HG03196 (cell line): ENCODE data around the gene ZDHHC9.
A peak's percentile ranks its signal among the peaks of the same experiment; 100 is the strongest.
"Not testable (repeated sequence)": the region's sequence is repeated elsewhere in the genome, so short reads cannot be mapped to it uniquely, and the experiment has no call there.

Source experiments
- ATAC-seq: cut with Tn5 transposase; IDR thresholded peaks from one replicate; pipeline ENCODE4 v1.9.1; 2021; ENCODE audit not compliant: unreplicated experiment

ZDHHC9 gene

DNA sequence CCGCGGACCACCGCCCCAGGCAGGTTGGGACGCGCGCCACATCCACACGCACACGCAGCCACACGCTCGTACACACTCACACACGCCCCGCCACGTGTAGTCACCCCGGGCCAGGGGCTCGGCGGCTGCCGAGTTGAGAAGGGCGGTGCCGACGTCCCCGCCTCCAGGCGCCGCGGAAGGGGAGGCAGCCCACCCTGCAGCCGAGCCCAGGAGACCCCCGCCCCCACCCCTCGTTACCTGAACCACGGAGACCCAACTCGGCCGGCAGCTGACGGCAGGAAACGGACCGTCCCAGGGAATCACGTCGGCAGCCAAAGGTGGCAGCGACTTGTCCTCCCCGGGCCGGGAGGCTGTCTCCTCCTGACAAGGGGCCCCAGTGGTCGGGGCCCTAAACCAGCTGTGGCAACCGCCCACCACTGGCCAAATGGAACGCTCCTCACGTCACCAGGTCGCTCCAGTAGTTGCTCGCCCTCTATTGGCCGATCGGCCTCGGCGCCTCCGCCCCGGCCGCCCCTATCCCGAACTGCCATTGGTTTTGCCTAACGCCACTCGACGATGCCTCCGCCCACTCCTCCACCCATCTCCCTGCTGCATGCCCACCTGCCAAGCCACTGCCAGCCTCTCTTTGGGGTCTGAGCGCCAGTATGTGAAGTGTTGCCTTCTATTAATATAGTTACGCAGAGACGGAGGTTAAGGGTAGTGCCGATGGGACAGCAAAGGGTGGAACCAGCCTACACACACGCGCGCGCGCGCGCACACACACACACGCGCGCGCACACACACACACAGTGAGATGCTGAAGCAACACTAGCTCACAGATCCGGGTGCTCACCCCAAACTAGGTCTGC, at the start of gene ZDHHC9:
Gene ZDHHC9, minus strand, starts transcription at position 428 of the 848 bp plus-strand sequence. CDS start 1,941 bp downstream, outside the sequence.
- peak; percentile 98 for ATAC-seq

DNA sequence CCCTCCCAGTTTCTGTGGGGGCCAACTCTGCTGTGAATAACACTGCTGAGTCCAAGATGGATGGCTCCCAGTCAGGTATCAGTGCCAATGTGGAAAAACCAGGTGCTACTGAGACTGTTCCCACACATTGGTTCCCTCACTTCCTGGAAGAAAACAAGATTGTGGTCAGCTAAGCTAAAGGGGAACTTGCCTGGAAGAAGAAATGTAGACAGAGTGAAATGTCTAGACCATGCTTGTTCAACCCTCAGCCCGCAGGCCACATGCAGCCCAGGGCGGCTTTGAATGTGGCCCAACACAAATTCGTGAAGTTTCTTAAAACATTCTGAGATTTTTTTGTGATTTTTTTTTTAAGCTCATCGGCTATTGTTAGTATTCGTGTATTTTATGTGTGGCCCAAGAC, 33.7 kb upstream of the ZDHHC9 start:
- ATAC-seq, result no peak

DNA sequence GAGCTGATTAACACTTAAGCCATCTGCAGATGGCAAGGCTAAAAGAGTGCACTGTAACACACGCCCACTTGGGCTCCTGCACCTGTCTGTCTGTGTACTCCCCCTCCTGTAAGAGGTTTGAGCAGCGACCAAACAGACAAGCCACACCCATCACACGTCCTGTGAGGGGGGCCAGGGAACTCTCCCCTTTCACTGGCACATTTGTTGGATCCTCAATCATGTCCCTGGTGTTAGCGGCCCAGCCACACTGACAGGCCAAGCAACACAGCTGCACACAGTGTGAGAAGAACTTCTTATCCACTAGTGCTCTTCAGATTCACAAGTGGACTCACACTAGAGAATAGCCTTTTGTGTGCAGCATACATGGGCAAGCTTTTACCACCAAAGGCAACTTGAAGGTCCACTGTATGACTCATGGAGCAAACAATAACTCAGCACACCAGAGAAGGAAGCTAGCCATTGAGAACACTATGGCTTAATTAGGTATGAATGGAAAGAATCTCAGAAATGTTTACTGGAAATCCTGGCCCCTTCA, 33.2 kb upstream of the ZDHHC9 start:
- no peak for ATAC-seq

DNA sequence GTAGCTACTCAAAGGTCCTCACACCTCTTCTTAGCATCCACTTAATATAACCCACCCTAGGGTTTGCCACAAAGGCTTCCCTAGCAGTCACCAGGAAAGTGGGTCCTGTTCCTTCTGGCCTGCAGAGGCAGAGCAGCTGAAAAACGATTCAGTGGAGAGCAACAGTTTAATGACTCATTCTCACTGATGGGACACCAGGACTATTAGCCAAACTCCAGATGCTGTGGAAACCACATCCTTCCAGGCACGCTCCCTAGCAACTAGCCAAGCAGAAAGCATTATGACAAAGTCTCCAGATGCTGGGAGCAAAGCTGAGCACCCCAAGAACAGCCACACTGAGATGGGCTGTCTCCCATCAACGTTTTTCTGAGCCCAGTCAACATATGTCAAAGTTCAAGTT, 32.0 kb upstream of the ZDHHC9 start:
- no peak for ATAC-seq

DNA sequence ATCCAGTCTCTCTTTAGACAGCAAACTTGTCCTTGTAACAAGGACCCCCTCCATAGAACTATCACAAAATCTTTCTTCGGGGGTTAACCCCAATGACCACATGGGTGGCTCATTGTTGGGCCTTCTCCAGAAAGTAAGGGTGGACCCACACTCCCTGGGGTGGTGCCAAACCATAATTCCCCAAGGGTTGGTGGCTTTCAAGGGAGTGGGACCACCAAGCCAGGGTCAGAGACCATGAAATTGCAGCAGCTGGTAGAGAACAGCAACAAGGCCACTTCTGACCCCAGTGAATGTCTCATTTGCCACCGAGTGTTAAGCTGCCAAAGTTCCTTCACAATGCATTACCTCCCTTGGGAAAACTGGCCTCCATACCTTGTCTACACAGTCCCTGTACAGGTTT, 28.8 kb upstream of the ZDHHC9 start:
- no peak for ATAC-seq

DNA sequence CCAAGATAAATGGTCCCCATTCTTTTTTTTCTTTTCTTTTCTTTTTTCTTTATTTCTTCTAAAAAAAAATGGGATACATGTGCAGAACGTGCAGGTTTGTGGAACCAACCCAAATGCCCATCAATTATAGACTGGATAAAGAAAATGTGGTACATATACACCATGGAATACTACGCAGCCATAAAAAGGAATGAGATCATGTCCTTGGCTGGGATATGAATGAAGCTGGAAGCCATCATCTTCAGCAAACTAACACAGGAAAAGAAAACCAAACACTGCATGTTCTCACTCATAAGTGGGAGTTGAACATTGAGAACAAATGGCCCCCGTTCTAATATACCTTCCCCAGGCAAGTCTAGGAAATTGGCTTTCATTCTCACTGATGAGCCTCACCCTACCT, 22.6 kb upstream of the ZDHHC9 start:
- not testable (repeated sequence) for ATAC-seq

DNA sequence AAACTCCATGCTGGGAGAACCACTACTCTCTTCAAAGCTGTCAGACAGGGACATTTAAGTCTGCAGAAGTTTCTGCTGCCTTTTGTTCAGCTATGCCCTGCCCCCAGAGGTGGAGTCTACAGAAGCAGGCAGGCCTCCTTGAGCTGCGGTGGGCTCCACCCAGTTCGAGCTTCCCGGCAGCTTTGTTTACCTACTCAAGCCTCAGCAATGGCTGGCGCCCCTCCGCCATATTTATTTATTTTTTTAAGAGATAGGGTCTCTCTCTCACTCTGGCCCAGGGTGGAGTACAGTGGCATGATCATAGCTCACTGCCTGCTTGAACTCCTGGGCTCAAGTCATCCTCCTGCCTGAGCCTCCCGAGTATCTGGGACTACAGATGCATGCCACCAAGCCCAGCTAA, 15.4 kb upstream of the ZDHHC9 start:
- not testable (repeated sequence) for ATAC-seq

DNA sequence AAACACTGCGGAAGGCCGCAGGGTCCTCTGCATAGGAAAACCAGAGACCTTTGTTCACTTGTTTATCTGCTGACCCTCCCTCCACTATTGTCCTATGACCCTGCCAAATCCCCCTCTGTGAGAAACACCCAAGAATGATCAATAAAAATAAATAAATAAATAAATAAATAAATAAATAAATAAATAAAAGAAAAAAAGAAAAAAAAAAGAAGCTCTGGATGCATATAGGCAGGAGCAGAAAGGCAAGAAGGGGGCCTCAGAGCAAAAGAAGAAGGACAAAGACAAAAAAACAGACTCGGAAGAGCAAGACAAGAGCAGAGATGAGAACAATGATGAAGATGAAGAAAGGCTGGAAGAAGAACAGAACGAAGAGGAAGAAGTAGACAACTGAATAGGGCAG, 8.1 kb upstream of the ZDHHC9 start:
- not testable (repeated sequence) for ATAC-seq

DNA sequence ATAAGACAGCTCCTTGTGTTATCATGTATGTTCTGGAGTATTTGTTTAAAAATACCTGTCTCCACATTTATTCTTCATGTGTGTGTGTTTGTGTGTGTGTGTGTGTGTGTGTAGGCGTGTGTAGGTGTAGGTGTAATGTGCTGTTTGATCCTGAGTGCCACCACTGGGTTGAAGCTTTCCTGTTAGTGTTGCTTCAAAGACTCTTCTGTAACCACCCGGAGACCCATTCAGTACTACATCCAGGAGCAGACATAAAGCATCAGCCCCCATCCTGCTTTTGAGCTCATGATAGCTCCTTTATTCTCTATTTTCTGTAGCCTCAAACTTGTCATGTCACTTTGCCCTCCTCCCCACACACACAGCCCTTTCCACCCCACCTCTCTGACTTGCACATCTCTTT, 3.0 kb upstream of the ZDHHC9 start:
- no peak for ATAC-seq

DNA sequence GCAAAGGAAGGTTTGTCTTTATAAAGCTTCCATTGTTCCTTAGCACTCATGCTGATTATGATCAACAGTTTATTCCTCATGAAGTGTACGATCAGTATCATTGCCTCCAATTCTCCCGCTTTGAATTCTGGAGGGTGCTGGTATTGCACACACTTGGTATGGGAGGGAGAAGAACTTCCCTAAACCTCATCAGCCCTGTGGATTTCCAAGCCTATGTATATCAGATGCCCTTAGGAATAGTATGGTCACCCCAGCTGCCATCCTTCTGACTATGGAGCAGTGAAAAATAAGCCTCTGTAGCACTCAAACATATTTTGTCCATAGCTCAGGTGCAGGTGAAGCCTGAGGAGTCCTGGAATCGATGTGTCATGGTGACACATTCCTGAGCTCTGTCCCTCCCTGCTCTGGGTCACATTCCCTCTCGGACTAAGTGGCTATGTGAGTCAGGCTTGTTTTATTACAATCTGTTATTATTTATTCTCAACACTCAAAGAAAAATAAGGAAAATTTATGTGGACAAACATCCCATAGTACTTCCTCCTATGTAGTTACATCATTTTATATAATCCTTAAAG, 2.0 kb upstream of the ZDHHC9 start:
- ATAC-seq, result no peak

DNA sequence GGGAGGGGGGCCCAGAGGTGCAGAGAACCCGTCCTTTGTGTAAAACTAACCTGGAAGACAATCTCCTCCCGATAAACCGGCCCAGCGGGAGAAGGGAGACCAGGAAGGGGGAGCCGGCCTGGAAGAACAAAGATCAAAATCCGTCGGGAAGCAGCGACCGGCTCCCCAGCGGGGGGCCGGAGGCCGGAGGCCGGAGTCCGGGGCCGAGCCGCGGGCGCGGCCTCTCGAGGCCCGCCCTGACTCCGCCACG, 552 bp downstream of the ZDHHC9 start:
- no peak for ATAC-seq

DNA sequence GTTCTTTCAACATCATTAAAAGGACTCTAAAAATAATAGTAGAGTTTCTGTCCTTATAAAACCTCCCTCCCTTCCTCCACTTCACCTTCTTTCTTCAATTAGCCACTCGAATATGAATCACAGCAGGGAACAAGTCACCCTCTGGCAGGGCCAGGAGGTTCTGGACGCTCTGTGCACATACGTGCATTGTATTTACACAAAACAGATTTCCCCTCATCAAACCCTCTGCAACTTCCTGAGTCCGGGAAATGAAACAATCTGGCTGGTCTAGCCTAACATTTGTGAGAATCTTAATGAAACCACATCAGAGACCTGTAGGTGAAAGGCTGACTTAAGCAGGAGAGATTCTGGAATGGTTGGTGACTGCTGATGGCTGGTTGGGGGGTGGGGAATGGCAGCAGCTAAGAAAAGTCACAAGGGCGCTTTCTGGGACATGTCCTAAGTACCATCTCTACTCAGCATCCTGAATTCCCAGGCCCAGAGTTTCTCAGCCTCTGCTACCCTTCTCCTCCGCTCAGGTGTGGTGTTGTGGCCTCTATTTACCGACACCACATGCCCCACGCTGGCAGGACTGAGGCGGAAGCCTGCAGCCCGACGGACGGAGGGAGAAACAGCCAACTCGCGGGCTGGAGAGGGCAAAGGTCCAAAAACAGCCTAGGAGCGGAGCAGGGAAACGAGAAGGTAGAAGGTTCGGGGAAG, 1.0 kb downstream of the ZDHHC9 start:
- ATAC-seq, result no peak

DNA sequence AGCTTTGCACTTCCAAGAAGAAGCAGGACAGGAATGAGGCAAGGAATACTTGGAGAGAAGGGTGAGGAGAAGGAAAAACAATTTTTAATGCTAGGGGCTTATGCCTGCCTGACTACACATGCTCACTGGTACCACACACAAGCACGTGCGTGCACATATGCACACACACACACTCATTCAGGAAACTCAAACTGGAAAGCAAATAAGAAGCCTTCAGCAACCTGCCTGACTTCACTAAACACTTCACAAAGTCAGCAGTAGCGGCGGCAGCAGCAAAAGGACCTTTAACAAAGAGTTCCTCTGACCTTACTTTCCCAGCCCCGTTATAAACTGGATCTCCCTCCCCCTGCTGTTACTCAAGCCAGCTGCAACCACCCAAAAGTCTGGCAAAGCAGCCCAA, 3.3 kb downstream of the ZDHHC9 start:
- ATAC-seq, result no peak

DNA sequence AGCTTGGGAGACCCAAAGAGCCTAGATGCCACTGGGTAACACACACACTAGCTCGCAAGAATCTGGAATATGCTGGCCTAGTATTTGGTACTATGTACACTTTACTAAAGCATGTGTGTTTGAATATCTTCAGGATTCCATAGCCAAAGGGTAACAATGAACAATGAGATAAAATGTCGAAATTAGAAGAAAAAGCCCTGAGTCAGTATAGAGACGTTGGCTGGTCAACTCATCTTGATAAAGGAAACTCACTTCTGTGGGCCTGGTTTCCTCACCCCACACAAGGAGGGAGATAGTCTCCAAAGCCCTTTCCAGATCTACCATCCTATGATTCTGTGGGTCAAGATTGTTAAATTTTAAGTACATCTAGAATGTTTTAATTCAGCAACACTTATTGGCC, 6.9 kb downstream of the ZDHHC9 start:
- ATAC-seq, result no peak

DNA sequence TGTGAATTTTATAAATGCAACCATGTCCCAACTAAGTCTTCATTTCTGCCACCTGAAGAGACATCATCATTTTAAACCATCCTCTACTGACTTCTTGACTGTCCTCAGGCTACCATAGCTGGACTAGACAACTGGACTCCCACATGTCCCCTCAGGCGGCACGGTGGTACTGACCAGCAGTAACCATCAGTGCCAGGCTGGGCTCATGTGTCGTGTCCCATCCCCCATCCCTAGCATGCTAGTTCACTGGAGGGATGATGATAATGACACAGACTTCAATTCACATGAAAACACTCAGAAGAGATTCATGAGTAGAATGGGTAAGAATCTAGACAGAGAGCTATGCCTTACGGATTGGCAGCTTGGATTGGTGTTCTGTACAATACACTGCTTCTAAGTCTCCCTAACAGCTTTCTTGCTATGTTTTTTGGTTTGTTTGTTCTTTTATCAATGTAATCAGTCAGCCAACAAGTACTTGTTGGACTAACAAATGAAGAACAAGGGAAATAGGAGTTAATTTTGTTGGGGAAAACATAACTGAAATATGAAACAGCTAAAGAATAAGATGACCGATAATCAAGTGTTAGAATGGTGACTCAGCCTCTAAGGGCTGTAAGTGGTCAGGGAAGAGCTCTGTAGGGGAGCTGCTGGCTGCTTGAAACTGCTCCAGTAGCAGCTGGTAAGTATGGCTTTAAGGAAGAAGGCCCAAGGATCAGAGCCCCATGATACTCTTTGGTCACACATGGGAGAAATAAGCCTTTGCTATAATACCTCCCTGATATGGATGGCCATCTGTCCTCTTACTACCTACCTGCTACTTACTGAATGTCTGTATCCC, 10.3 kb downstream of the ZDHHC9 start:
- ATAC-seq, result no peak

DNA sequence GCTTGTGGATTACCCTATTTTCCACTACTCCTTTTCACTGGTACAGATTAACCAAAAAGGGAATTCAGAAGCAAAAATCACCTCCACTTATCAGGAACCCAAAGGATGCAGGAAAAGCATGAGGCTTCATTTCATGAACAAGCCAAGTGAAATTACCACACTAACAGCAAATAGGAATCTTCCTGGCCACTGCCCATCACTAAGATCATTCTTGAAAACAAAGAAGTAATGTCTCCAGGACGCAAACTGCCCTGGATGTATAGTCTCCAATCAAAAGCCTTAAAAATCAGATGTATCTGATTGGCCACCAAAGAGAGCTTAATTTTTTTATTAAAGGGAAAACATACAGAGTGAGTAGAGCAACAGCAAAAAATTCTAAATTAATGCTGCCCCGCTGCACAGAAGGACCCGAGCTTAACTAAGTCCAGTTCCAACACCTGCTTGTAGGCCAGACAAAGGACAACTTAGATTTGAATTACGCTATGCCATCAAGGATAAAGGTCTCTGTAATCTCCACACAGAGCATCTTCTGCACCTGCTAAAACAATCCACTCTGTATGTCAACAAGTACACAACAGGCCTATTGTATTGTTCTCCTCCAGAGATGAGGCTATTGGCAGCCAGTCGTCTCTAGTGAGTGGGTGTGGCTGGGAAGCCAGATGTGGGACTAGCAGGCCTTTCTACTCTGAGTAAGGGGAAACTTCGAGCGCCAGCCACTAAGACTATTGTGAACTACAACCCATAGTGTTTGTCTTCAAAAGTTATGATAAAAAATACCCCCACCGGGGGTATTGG, 12.4 kb downstream of the ZDHHC9 start:
- ATAC-seq, result no peak

DNA sequence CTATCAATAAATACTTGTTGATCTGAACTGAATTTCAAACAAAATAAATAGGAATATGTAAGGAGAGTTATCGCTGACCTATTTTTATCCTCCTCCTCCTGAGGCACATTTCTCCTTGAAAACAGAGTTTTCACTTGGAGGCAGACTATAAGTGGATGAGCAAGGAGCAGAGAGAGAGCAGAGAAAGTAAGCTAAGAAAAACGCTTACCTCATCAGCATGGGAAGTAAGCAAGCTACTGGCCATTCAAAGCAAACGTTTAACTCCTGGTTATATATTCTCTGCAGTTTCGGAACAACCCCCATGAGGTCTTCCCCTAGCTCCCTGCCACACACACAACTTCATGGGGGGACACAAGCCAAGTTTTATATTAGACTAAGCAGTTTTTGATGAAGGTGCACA, 13.2 kb downstream of the ZDHHC9 start:
- no peak for ATAC-seq

DNA sequence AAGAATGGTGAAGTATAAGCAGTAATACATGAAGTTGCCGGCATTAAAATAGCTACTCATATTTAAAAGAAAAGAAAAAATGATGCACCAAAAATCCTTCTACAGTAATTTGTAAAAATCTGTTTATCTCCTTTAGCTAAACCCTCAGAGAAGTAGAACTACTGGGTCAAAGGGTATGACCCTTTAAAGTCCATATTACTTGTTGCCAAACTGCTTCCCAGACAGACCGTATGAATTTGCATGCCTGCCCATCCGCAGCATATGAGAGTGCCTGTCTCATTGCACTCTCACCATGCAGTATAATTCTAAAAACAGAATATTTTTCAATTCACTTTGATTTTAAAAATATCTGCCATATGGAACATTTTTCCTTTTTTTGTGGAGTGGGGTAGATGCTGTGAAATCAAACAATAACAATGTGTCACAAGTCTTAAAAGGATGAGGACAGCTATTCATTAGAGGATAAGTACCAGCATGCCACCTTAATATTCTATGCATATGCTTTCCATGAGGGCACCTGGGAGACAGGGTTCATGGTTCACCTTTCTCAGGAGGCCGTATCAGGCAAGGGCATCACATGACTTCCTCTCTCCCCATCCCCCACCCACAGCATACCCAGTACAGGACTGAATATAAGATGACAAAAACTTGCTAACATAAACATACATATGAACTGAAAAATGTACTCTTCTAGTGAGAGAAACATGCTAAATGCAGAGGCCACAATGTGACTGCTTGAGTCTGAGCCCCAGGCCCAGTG, 17.8 kb downstream of the ZDHHC9 start:
- no peak for ATAC-seq

DNA sequence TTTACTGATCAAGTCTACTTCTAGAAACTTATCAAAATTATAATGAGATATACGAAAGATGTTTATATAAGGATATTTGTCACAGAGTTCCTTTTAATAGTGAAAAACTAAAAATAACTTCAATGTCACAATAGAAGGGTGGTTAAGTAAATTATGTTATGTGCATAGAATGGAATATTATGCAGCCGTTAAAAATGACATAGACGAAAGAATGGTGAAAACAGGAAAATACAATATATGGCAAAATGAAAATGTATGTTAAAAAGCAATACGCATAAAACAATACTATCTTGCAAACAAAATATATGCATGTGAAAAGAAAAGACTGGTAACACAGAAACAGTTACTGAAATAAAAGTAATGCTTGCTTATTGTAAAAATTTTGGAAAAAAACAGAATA, 19.1 kb downstream of the ZDHHC9 start:
- ATAC-seq, result no peak

DNA sequence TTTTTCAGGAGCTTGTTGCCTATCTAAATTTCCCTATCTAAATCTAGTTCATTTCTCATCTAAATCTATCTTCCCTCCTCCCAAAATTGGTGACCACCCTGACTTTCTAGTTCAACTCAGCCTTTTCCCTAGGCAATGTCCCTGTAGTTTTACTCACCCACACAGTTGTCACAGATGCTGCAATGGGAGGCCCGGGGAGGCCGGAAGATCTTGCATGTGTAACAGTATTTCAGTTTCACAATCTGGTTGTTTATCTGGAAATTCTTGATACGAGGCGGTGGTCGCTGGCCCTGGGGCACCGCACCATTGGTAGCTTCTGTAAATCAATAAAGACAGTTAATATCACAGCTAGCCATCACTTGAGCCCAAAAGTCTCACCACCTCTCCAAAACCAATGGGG, 20.2 kb downstream of the ZDHHC9 start:
- no peak for ATAC-seq
